HG03442 (cell line): ENCODE data around the gene SPAG16.

ENCODE experiments used
- ATAC-seq: cut with Tn5 transposase; IDR thresholded peaks from one replicate; pipeline ENCODE4 v1.9.1; 2021; ENCODE audit warnings: mild to moderate bottlenecking, moderate library complexity; ENCODE audit not compliant: unreplicated experiment

Gene SPAG16

GRCh38 chr2:213284105-213285090, at the start of gene SPAG16:
SPAG16 (plus strand) TSS chr2:213284464.
- ATAC-seq: peak; percentile 99

GRCh38 chr2:213234641-213235040, 49.6 kb upstream of the SPAG16 start:
- no peak for ATAC-seq

GRCh38 chr2:213235741-213236140, 48.5 kb upstream of the SPAG16 start:
- no peak for ATAC-seq

GRCh38 chr2:213237251-213237650, 47.0 kb upstream of the SPAG16 start:
- no peak for ATAC-seq

- ATAC-seq: no peak
These were observed 46.5 kb upstream of the SPAG16 start for GRCh38 chr2:213237787-213238186.

- ATAC-seq: peak; percentile 33
These were observed 45.3 kb upstream of the SPAG16 start for GRCh38 chr2:213238753-213239495.

- no peak for ATAC-seq
These were observed 42.4 kb upstream of the SPAG16 start for GRCh38 chr2:213241817-213242216.

- ATAC-seq: no peak
These were observed 41.6 kb upstream of the SPAG16 start for GRCh38 chr2:213242653-213243052.

GRCh38 chr2:213243189-213244044, 40.8 kb upstream of the SPAG16 start:
- no peak for ATAC-seq

- peak; percentile 38 for ATAC-seq
These were observed 37.6 kb upstream of the SPAG16 start for GRCh38 chr2:213246497-213247281.

- no peak for ATAC-seq
These were observed 36.7 kb upstream of the SPAG16 start for GRCh38 chr2:213247566-213247965.

GRCh38 chr2:213248637-213249036, 35.6 kb upstream of the SPAG16 start:
- no peak for ATAC-seq

GRCh38 chr2:213249502-213249901, 34.8 kb upstream of the SPAG16 start:
- no peak for ATAC-seq

GRCh38 chr2:213251618-213252017, 32.6 kb upstream of the SPAG16 start:
- peak; percentile 83 for ATAC-seq

GRCh38 chr2:213252206-213252605, 32.1 kb upstream of the SPAG16 start:
- no peak for ATAC-seq

- ATAC-seq: no peak
These were observed 31.1 kb upstream of the SPAG16 start for GRCh38 chr2:213253162-213253561.

GRCh38 chr2:213259266-213259665, 25.0 kb upstream of the SPAG16 start:
- ATAC-seq: no peak

- ATAC-seq: no peak
These were observed 23.0 kb upstream of the SPAG16 start for GRCh38 chr2:213261237-213261636.

GRCh38 chr2:213261715-213262114, 22.5 kb upstream of the SPAG16 start:
- no peak for ATAC-seq

GRCh38 chr2:213265679-213266078, 18.6 kb upstream of the SPAG16 start:
- ATAC-seq: no peak
